Karpas-422 (cell line): ENCODE measurements around the gene TUFT1. TPM values are rescaled to one million over a fixed set of nuclear protein-coding genes. Genes with fewer than 3 reads are reported as not detected.

Experiments used
- DNase-seq: peaks from one replicate; pipeline ENCODE4 v3.0.0-alpha.2; 2015
- H2AFZ ChIP-seq: fragments of 200-600 bp; sonication (generic); 2 replicates; pipeline ENCODE4 v1.6.1; 2014; ENCODE audit warnings: antibody characterized with exemption, low read length, mixed read lengths
- H3K27ac ChIP-seq: fragments of 200-600 bp; sonication (generic); 2 replicates; pipeline ENCODE4 v1.5.1; 2014; ENCODE audit warnings: mild to moderate bottlenecking, low read length, moderate library complexity
- H3K27me3 ChIP-seq: fragments of 200-600 bp; sonication (generic); 2 replicates; pipeline ENCODE4 v1.6.1; 2014; ENCODE audit warnings: low read length, mixed read lengths
- H3K36me3 ChIP-seq: fragments of 200-600 bp; sonication (generic); 2 replicates; pipeline ENCODE4 v1.6.1; 2014; ENCODE audit warnings: low read length, mixed read lengths; ENCODE audit not compliant: insufficient read depth
- H3K4me1 ChIP-seq: fragments of 200-600 bp; sonication (generic); 2 replicates; pipeline ENCODE4 v1.6.1; 2014; ENCODE audit warnings: mild to moderate bottlenecking, low read length, mixed read lengths
- H3K4me2 ChIP-seq: fragments of 200-600 bp; sonication (generic); 2 replicates; pipeline ENCODE4 v1.6.1; 2014; ENCODE audit warnings: low read length, low read depth, mild to moderate bottlenecking; ENCODE audit not compliant: poor library complexity, severe bottlenecking
- H3K4me3 ChIP-seq: fragments of 200-600 bp; sonication (generic); 2 replicates; pipeline ENCODE4 v1.5.1; 2014; ENCODE audit warnings: mild to moderate bottlenecking, antibody characterized with exemption, low read length, mixed read lengths
- H3K79me2 ChIP-seq: fragments of 200-600 bp; sonication (generic); 2 replicates; pipeline ENCODE4 v1.6.1; 2014; ENCODE audit warnings: mild to moderate bottlenecking, low read length, mixed read lengths
- H3K9ac ChIP-seq: fragments of 200-600 bp; sonication (generic); 2 replicates; pipeline ENCODE4 v1.6.0; 2014; ENCODE audit warnings: low read length
- H3K9me2 ChIP-seq: fragments of 200-600 bp; sonication (generic), shearing (Covaris generic); replicated peaks from 2 replicates; pipeline ENCODE4 v1.6.0; 2014; ENCODE audit warnings: mild to moderate bottlenecking, low read length, moderate library complexity; ENCODE audit not compliant: insufficient read depth
- H3K9me3 ChIP-seq: fragments of 300-700, 200-600 bp; sonication (generic); 2 replicates; pipeline ENCODE4 v1.6.1; 2014; ENCODE audit warnings: low read length, mixed read lengths
- H4K20me1 ChIP-seq: fragments of 200-600 bp; sonication (generic); 2 replicates; pipeline ENCODE4 v1.6.1; 2014; ENCODE audit warnings: mild to moderate bottlenecking, antibody characterized with exemption, low read length, low read depth; ENCODE audit not compliant: insufficient read depth
- total RNA-seq: library from RNA; depleted of rRNA; stranded (reverse); fragments of >200 nt; shearing (Covaris generic); gene quantifications from 2 replicates; pipeline ENCODE4 v1.2.3, GENCODE V29; 2014; ENCODE audit warnings: low replicate concordance

Gene TUFT1
- total RNA-seq, 1 experiment from 2014 or later, result not detected

DNA sequence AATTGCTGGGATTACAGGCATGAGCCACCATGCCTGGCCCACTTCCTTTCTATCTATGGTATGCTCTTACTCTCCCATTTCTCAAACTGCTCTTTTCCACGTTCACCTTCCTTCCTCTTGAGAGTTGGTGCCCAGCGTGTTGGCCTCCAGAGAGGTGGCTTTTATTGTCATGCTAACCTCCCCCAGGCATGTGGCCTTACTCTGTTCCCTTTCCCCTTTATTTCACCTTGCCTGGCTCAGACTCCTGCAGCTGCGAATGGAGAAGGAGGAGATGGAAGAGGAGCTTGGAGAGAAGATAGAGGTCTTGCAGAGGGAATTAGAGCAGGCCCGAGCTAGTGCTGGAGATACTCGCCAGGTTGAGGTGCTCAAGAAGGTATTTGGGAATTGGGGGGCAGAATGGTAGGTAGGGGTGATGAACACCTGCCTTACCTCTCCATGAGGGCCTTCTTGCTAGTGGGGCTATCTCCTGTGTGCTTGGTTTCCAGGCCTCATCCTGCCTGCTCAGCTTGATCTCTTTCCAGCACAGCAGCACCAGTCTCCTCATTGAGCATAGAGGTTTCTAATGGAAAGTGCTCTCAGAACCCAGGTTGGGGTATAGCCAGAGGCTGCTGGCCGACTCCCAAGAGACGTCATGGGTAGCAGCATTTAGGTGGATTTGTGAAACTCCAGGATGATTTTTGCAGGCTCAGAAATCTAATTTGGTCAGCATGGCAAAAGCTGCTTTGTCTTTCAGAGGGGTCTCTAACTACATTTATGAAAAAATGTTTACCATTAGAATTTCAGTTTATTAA, 13.2 kb upstream of the TUFT1 start:
- H3K4me3 ChIP-seq, result no peak overlapping the region
- no peak for DNase-seq
- no peaks in the 10 kb centered on the region for H3K79me2 ChIP-seq
- H3K27ac ChIP-seq, result no peak overlapping the region
- no peaks in the 10 kb centered on the region for H3K9me2 ChIP-seq
- no peaks in the 10 kb centered on the region for H3K9me3 ChIP-seq
- no peak overlapping the region for H2AFZ ChIP-seq
- H3K9ac ChIP-seq, result no peak overlapping the region
- no peak overlapping the region for H3K4me2 ChIP-seq
- H3K27me3 ChIP-seq, result no peaks in the 10 kb centered on the region
- no peaks in the 10 kb centered on the region for H4K20me1 ChIP-seq
- no peaks in the 10 kb centered on the region for H3K4me1 ChIP-seq
- H3K36me3 ChIP-seq, result no peaks in the 10 kb centered on the region

DNA sequence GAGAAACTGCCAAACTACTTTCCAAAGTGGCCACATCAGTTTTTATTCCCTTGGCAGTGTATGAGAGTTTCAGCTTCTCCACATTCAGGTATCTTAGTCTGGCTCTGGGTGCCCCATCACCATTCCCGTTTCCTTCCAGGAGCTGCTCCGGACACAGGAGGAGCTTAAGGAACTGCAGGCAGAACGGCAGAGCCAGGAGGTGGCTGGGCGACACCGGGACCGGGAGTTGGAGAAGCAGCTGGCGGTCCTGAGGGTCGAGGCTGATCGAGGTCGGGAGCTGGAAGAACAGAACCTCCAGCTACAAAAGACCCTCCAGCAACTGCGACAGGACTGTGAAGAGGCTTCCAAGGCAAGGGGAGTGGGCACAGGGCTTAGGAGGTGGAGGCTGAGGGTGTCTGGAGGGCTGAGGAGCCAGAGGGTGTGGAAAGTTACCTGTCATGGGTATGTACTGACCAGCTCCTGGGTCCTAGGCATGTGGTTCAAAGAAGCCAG, 10.9 kb upstream of the TUFT1 start:
- Histone ChIP-seq H3K36me3 (no peaks in the 10 kb centered on the region), H3K27ac (no peak overlapping the region)

DNA sequence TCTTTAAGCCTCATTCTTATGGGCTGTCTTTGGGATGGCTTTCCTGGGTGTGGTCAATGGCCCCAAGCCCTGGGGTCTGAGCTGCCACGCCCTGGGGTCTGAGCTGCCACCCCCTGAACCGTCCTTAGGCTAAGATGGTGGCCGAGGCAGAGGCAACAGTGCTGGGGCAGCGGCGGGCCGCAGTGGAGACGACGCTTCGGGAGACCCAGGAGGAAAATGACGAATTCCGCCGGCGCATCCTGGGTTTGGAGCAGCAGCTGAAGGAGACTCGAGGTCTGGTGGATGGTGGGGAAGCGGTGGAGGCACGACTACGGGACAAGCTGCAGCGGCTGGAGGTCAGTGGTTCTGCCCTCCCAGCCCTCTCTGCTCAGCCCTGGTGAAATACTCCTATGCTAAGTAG, 10.3 kb upstream of the TUFT1 start:
- Histone ChIP-seq H3K9ac (no peak overlapping the region), H3K27me3 (no peaks in the 10 kb centered on the region), H3K27ac (no peak overlapping the region), H3K9me3 (no peaks in the 10 kb centered on the region), H3K4me2 (no peak overlapping the region), H3K4me3 (no peak overlapping the region), H3K9me2 (no peaks in the 10 kb centered on the region), H2AFZ (no peak overlapping the region), H4K20me1 (no peaks in the 10 kb centered on the region), H3K4me1 (no peaks in the 10 kb centered on the region), H3K79me2 (no peaks in the 10 kb centered on the region), H3K36me3 (no peaks in the 10 kb centered on the region)
- no peak for DNase-seq

More for the DNA sequence above, 10.9 kb upstream of the TUFT1 start:
- Histone ChIP-seq H3K4me2 (no peak overlapping the region), H3K4me3 (no peak overlapping the region), H2AFZ (no peak overlapping the region), H3K79me2 (no peaks in the 10 kb centered on the region), H3K27me3 (no peaks in the 10 kb centered on the region), H3K9me3 (no peaks in the 10 kb centered on the region), H4K20me1 (no peaks in the 10 kb centered on the region), H3K4me1 (no peaks in the 10 kb centered on the region), H3K9me2 (no peaks in the 10 kb centered on the region), H3K9ac (no peak overlapping the region)
- DNase-seq, result no peak

DNA sequence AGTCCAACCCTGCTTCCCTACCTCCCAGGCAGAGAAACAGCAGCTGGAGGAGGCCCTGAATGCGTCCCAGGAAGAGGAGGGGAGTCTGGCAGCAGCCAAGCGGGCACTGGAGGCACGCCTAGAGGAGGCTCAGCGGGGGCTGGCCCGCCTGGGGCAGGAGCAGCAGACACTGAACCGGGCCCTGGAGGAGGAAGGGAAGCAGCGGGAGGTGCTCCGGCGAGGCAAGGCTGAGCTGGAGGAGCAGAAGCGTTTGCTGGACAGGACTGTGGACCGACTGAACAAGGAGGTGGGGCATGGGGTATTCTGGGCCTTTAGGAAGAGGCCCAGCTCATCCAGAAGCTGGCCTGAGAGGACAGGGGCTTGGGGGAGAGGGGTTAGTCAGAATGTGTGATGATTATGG, 9.6 kb upstream of the TUFT1 start:
- Histone ChIP-seq H3K27me3 (no peaks in the 10 kb centered on the region), H3K79me2 (no peaks in the 10 kb centered on the region), H3K4me1 (no peaks in the 10 kb centered on the region), H3K9me3 (no peaks in the 10 kb centered on the region), H2AFZ (no peak overlapping the region), H3K4me2 (no peak overlapping the region), H3K36me3 (no peaks in the 10 kb centered on the region), H3K4me3 (no peak overlapping the region), H4K20me1 (no peaks in the 10 kb centered on the region), H3K9me2 (no peaks in the 10 kb centered on the region), H3K9ac (no peak overlapping the region), H3K27ac (no peak overlapping the region)
- no peak for DNase-seq

DNA sequence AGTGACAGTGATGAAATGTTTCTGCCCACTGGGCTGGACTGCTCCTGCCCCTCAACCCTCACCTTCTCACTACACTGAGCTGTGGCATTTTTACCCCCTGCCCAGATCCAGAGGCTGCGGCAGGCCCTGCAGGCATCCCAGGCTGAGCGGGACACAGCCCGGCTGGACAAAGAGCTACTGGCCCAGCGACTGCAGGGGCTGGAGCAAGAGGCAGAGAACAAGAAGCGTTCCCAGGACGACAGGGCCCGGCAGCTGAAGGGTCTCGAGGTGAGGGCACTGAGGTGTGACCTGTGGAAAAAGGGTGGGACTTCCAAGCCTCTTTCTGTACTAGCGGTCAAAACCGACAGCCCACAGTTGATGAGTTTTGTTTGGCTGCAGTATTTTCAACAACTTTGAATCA, 6.2 kb upstream of the TUFT1 start:
- no peaks in the 10 kb centered on the region for H3K79me2 ChIP-seq
- no peaks in the 10 kb centered on the region for H3K27me3 ChIP-seq
- H3K9me3 ChIP-seq, result no peaks in the 10 kb centered on the region
- H2AFZ ChIP-seq, result no peak overlapping the region
- no peak for DNase-seq
- no peaks in the 10 kb centered on the region for H3K9me2 ChIP-seq
- no peak overlapping the region for H3K4me2 ChIP-seq
- no peak overlapping the region for H3K27ac ChIP-seq
- H3K4me1 ChIP-seq, result no peaks in the 10 kb centered on the region
- no peaks in the 10 kb centered on the region for H4K20me1 ChIP-seq
- no peak overlapping the region for H3K4me3 ChIP-seq
- H3K9ac ChIP-seq, result no peak overlapping the region
- no peaks in the 10 kb centered on the region for H3K36me3 ChIP-seq

DNA sequence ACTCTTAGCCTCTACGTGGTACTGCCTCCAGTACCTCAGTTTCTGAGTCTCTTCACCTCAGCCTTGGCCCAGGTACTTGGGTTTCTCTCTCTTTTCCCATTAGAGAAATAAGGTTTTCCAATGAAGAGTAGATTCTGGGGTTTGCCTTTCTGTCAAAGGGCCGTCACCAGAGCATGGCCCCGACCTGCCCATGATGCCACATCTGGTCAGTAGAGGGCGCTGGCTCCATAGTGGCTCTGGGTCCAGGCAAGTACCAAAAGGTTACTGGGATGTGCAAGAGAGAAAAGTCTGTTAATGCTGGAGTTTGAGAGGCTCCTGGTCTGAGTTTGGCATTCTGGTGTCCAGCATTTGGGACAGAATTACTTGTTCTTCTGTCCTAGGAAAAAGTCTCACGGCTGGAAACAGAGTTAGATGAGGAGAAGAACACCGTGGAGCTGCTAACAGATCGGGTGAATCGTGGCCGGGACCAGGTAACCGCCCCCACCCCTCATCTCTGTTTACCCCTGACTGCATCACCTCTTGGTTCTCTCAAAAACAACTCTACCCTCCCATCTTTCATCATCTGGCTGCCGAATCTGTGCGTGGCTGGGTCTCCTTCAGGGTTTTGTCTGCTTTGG, 5.3 kb upstream of the TUFT1 start:
- no peaks in the 10 kb centered on the region for H3K4me1 ChIP-seq
- no peak overlapping the region for H2AFZ ChIP-seq

DNA sequence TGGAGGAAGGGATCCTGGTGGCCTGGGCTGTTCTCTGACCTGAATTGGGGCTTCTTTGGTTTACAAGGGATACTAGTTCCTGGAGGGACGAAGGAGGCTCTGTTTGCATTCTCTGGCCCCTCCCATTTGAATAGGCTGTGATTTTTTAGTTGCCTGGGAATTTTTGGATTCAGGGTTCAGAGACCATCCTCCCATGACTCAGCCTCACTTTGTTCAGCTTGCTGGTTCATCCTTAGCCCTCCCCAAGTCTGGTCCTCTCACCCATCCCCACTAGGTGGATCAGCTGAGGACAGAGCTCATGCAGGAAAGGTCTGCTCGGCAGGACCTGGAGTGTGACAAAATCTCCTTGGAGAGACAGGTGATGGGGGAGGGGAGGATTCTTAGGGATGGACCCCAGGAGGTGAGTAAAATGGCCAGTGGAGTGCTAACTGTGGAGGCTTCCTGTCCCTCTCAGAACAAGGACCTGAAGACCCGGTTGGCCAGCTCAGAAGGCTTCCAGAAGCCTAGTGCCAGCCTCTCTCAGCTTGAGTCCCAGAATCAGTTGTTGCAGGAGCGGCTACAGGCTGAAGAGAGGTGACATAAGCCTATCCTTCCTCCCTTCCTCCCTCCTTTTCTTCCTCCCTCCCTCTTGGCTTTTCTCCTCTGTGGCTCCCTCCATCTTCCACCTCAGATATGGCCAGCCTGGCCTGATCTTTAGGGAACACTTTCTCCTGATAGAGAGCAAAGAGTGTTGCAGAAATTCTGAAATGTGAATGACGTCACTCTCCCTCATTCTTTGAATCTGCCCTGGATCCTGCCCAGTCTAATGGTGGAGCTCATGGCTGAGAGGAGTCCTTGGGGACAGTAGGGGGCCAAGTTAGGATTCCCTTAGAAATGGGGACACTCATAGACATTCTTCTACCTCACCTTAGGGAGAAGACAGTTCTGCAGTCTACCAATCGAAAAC, 4.5 kb upstream of the TUFT1 start:
- Histone ChIP-seq H3K4me2 (no peak overlapping the region), H4K20me1 (no peaks in the 10 kb centered on the region), H3K79me2 (no peaks in the 10 kb centered on the region), H2AFZ (no peak overlapping the region), H3K9ac (no peak overlapping the region), H3K27me3 (no peaks in the 10 kb centered on the region), H3K27ac (no peak overlapping the region), H3K4me1 (no peaks in the 10 kb centered on the region), H3K9me2 (no peaks in the 10 kb centered on the region), H3K9me3 (no peaks in the 10 kb centered on the region), H3K36me3 (no peaks in the 10 kb centered on the region), H3K4me3 (no peak overlapping the region)
- no peak for DNase-seq

More for the DNA sequence above, 5.3 kb upstream of the TUFT1 start:
- Histone ChIP-seq H3K27ac (no peak overlapping the region), H4K20me1 (no peaks in the 10 kb centered on the region), H3K4me2 (no peak overlapping the region), H3K9ac (no peak overlapping the region), H3K79me2 (no peaks in the 10 kb centered on the region), H3K9me3 (no peaks in the 10 kb centered on the region), H3K4me3 (no peak overlapping the region), H3K9me2 (no peaks in the 10 kb centered on the region), H3K36me3 (no peaks in the 10 kb centered on the region), H3K27me3 (no peaks in the 10 kb centered on the region)
- DNase-seq, result peak; percentile 90

DNA sequence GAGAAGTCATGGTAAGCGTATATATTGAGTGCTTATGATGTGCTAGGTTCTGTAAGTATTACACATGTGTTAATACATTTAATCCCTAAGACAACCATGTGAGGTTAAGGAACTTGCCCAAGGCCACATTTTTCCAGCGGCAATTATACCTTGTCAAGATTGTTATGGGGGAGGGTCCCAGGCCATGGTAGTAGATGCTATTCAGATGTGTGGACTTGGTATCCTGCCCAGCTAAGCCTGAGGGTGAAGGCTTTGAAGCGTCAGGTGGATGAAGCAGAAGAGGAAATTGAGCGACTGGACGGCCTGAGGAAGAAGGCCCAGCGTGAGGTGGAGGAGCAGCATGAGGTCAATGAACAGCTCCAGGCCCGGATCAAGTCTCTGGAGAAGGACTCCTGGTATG, 3.6 kb upstream of the TUFT1 start:
- Histone ChIP-seq H3K4me1 (no peaks in the 10 kb centered on the region), H2AFZ (no peak overlapping the region), H4K20me1 (no peaks in the 10 kb centered on the region), H3K9ac (no peak overlapping the region), H3K9me3 (no peaks in the 10 kb centered on the region), H3K27me3 (no peaks in the 10 kb centered on the region), H3K79me2 (no peaks in the 10 kb centered on the region), H3K4me2 (no peak overlapping the region), H3K36me3 (no peaks in the 10 kb centered on the region), H3K9me2 (no peaks in the 10 kb centered on the region), H3K27ac (no peak overlapping the region), H3K4me3 (no peak overlapping the region)
- no peak for DNase-seq
